ENCODE measurements around the gene COL4A1.

The COL4A1 gene

DNA sequence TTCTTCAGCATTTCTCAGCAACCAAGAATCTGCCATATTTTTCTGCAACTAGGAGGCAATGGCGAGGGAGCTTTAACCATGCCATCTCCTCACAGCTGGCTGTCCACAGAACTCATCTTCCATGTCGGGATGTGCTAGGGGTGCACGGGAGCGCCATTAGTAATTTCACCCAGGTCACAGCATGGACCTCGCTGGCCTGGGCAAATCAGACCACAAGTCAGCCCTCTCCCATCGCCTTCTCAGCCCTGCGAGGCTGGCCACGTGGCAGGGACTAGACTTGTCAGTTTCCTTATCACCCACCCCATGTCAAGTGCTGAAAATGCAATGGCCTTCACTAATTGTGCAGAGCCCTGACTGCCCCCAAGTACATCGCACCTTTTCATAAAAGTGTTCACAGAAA, 15.7 kb downstream of the COL4A1 start:
- DNase-seq = no peak

- DNase-seq = no peak
Observed at GRCh38 chr13:110290826-110291225, 16.1 kb downstream of the COL4A1 start.

- DNase-seq = no peak
Observed at GRCh38 chr13:110290153-110290552, 16.8 kb downstream of the COL4A1 start.

GRCh38 chr13:110289661-110290060, 17.3 kb downstream of the COL4A1 start:
- no peak for DNase-seq

GRCh38 chr13:110289174-110289573, 17.8 kb downstream of the COL4A1 start:
- no peak for DNase-seq

DNA sequence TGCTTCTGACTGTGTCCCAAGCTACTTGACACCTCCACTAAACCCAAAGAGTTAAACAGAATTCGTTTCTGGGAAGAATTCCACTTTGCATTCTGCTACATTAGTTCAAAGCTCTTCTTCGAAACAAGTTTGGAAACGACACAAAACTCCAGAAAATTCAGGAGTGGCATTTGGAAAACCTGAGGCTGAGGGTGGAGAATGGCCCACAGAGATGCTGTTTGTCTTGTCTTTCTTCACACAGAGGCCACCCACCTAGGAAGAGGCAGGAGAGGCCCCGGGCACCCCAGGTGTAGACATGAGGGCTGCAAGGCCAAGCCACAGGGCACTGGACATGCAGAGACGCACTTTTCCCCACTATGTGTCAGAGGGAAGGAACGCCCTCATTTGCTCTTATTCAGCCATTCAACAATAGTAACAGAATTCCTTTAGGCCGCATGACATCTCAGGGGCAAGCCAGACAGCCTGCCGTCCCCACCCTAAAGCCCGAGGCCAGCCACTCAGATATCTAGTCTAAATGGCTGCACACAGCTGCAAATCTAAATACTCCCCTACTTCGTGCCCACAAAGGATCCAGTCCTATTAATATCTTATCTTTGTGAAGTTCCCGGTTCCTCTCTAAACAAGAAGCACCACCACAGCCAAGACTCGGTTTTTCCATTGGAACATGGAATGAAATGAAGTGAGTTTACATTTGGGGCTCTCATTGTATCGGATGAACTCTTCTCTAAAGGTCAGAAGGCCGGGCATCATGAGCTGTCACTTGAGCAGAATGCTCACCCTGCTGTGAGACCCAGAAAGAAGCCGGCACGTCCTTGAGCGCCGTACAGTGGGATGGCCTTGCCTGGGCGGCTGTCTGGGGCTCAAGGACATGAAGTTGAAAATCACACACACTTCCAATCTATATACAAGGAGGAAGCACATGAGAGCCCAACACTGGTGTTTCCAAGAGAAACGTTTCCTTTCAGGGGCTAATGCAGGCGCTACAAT, 19.8 kb downstream of the COL4A1 start:
- no peak for DNase-seq

- no peak for DNase-seq
Observed at GRCh38 chr13:110285991-110286832, 20.7 kb downstream of the COL4A1 start.

- DNase-seq = no peak
Observed at GRCh38 chr13:110284779-110285484, 22.0 kb downstream of the COL4A1 start.

DNA sequence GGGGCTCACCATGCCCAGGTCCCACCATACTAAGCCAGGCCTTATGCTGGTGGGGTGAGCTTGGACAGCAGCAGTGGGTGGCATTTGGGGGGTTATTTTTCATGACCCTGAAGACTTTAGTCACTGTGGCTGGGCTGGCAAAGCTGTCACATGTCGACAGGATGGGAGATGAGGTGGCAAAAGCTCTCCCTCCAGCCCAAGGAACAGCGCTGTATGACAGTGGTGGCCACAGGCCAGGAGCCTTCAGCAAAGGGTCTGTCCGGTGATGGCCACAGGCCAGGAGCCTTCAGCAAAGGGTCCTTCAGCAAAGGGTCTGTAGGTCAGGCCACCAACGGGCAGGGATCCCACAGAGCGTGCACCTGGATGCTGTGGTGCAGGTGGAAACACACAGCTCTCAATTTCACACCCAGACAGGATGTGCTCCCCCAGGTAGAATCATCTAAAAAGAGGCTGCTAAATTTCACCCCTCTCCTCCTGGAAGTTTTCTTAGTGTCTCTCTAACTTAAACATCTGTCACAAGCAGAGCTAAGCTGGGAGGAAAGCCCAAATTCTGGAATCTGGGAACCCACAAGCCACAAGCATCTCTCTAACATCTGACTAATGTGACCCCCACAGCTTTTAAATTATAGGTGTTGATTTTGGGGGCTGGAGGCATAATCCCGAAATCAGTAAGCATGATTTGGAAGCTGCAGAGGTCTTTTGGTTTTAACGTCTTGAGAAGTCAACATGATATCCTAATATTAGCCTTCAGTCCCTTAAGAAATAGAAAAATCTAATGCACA, 23.0 kb downstream of the COL4A1 start:
- no peak for DNase-seq

DNA sequence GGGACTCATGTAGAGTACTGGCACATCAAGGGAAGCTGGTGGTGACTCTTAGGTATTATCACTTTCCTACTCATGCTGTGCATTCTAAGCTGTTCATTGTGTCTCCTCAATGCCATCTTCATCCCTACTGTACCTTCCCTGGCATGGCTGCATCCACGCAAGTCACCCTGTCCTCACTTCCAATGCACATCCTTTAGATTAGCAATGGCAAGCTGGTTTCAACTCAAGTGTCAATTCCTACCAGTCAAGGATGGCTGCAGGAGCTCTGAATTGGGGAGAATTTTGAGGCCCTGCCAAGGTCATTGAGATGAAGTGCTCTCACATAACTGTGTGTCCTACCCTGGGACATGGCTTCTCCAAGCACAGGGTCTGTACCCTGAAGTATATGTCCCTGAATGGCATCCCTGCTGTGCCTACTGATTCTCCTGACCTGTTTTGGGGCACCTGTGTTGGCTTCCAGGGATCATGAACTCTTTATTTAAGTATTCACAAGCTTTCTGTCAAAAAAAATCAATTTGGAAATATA, 24.6 kb downstream of the COL4A1 start:
- DNase-seq = no peak

DNA sequence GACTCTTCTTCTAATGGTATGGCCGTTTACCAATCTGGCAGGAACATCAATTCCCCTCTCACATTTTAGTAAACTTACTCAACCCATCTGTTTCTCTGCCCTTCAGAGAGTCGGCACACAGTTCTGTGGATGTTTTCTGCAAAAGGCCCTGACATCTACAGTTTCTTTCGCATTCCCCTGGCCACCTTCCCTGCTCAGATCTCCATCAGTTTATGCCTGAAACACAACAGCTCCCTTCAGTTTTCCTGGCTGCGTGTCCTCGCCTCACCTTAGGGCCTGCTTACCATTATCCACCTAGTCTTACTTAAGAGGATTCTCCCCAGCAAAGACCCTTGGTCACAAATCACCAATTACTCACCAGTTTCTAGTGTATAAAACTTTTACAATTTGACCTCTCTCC, 25.2 kb downstream of the COL4A1 start:
- no peak for DNase-seq

GRCh38 chr13:110280985-110281688, 25.8 kb downstream of the COL4A1 start:
- DNase-seq = no peak

DNA sequence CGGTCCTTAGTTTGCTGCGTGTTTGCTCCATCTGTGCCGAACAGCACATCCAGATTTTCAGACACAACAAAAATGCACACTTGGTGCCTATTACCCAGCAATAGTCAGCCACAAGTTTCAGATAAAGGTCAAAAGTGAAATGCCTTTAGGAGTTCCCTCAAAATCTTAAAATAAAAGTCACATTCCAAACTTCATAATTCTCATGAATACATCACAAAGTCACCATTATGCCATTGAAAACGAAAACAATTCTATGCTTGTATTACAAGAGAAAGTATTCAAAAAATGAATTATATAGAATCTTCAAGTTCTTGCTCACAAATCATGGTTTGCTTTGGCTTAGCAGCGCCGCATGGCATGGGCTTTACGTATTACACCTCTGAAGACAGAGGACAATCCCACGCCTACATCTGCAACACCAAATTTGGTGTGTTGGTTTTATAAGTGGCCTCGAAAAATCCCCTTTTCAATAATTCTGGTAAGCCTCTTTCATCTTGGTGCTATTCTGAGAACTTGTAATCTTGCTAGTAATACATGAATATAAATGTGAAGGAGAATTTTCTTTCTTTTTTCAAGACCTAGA, 26.6 kb downstream of the COL4A1 start:
- DNase-seq = no peak

GRCh38 chr13:110279684-110280083, 27.3 kb downstream of the COL4A1 start:
- DNase-seq = no peak

DNA sequence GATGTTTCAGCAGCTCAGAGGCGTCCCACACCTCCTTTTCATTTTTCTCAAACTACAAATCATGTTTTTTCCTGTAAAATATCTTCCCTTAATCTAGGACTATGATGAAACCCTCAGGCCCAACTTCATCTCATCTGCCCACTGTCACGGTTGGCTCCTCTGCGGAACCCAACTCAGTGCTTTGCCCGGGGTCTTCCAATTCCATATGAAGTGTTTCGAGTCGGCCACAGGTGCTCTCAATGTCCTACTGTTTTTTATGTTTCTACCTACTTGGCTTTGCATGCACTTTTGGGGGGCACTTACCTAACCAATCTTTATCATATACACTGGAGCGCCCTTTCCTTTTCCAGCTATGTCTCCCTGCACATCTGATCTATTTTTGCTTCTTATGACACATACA, 28.1 kb downstream of the COL4A1 start:
- no peak for DNase-seq

DNA sequence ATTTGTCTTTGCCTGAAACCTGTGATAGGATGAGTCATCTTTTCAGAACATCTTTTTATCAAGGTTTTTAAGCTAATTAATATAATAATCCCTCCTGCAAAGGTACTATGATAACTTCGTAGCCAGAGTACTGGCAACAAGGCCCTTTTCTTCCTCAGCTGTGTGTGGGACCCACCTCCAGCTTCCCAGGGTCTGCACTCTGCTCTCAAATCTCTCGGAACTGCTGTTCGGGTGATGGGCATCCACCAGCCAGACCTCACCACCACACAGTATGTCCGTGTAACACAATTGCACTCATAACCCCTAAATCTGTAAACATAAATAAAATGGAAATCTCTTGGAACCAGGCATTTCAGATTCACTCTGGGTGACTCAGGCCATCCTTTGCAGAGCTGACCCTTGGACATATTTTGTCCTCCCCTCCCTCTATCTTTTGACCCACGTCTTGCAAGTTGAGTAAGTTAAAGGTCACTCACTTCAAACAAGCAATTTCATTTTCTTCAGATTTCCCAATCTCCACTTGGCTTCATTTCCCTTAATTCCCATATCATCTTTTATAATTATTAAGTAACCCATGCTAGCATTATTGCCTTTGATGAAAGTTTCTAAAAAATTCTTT, 29.5 kb downstream of the COL4A1 start:
- DNase-seq = no peak

GRCh38 chr13:110276553-110276950, 30.4 kb downstream of the COL4A1 start:
- no peak for DNase-seq

GRCh38 chr13:110275931-110276552, 30.9 kb downstream of the COL4A1 start:
- no peak for DNase-seq

GRCh38 chr13:110274687-110275086, 32.3 kb downstream of the COL4A1 start:
- no peak for DNase-seq

DNA sequence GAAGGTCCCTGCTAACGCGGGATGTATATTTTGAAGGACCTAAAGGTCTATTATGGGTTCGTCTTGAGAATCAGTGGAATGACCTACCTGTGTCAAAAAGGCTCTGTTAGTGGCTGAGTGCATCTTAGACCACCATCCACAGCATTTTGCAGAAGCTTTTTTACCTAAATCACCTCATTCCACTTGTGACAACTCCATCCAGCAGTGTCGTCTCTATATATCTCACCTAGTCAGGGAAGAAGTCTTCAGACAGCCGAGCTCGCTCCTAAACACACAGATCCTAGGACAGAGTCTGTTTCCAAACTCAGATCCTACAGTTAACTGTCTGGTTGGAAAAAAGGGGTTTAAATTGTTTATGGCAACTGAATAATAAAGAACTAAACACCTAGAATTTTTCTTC, 33.7 kb downstream of the COL4A1 start:
- no peak for DNase-seq

Data from activated CD4-positive, alpha-beta T cell treated with anti-CD3 and anti-CD28 coated beads, Interleukin-2, amount 50 U/mL, for 4 hours (primary cell).